Transverse colon (tissue), 3 donors: ENCODE results near the gene RAPH1.

Source experiments
- CTCF ChIP-seq, 5 experiments: fragments of 200-600 bp in 3 of 5; fragments of 450-650 bp in 2 of 5; sonication (generic) in 3 of 5; IDR thresholded peaks; 1 replicate in 2 of 5; 2 replicates in 3 of 5; pipeline ENCODE4 v1.5.1; 2016 to 2017; ENCODE audit warnings: antibody characterized with exemption in 5 of 5, inconsistent platforms in 3 of 5, mild to moderate bottlenecking in 2 of 5, moderate library complexity in 1 of 5
- POLR2A ChIP-seq: fragments of 450-650 bp; IDR thresholded peaks from one replicate; pipeline ENCODE4 v1.6.1; 2016; ENCODE audit warnings: antibody characterized with exemption, mild to moderate bottlenecking, moderate library complexity

- TF ChIP-seq CTCF (IDR thresholded peaks at IDR 0.05) (no peak), POLR2A (no peak)
Measured at GRCh38 chr2:203527719-203528118, 7.4 kb downstream of the RAPH1 start.
